GM23338 (cell line): ENCODE results near the gene MARK3.

ENCODE experiments used
- CTCF ChIP-seq, 2 experiments: fragments of 200-600 bp in 1 of 2; sonication (generic) in 1 of 2; conservative IDR thresholded peaks; 2 replicates each; pipeline versions ENCODE4 v1.5.1 to v1.6.1; 2016 to 2017; ENCODE audit warnings: antibody characterized with exemption in 2 of 2, low read depth in 2 of 2, mild to moderate bottlenecking in 2 of 2, moderate library complexity in 1 of 2
- JUNB ChIP-seq: IDR thresholded peaks from one replicate; pipeline ENCODE4 v1.6.1; 2016; ENCODE audit warnings: antibody characterized with exemption; ENCODE audit not compliant: unreplicated experiment
- POLR2AphosphoS5 ChIP-seq: IDR thresholded peaks from 2 replicates; pipeline ENCODE4 v1.6.1; 2016; ENCODE audit warnings: antibody characterized with exemption, low read depth

- TF ChIP-seq POLR2AphosphoS5 (no peak), CTCF (conservative IDR thresholded peaks at IDR 0.05; ENCODE audit: low read depth in 2 of 2) (no peak), JUNB (no peak)
Measured at GRCh38 chr14:103372017-103372416, 13.2 kb upstream of the MARK3 start.
